ENCODE results near the gene RAB1A. TPM values are rescaled to one million over a fixed set of nuclear protein-coding genes. Genes with fewer than 3 reads are reported as not detected.

Gene RAB1A
- total RNA-seq, 1 experiment from 2014 or later = 79.1 TPM

DNA sequence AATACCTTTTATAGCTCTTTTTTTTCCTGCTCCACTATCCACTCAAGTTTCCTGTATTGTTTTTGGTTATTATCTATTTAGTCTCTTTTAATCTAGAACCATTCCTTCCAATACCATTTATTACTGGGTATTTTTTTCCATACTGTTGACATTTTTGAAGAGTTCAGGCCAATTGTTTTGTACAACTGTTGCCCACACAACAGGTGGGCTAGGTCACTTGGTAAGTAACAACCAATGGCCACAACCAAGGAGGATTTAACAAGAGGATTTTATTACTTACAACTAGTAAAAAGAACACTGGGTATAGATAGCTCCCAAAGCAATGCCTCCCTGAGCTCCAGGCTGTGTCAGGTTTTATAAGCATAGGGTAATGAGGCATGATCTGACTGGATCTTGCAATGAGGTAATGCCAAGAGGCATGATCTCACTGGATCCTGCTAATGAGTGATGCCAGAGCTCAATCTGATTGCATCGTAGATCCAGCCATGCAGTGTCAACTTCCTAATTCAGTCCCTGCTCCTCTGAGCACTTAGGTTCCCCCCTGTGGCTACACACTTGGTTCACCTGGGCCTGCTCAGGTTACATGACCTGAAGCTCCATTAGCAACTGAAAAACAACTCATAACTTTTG is 80.8 kb downstream of the RAB1A start:
- H3K27me3 ChIP-seq (ENCODE audit: low read length) = no peaks in the 10 kb centered on the region
- no peaks in the 10 kb centered on the region for H4K20me1 ChIP-seq (ENCODE audit: insufficient read depth, low read depth, low read length)
- no peaks in the 10 kb centered on the region for H3K9me2 ChIP-seq (replicated peaks; ENCODE audit: insufficient read depth, low read length)
- no peaks in the 10 kb centered on the region; the same call in 1 of the 2 replicates for H3K9me3 ChIP-seq (ENCODE audit: low read length)
- no peak overlapping the region for H2AFZ ChIP-seq (ENCODE audit: low read length)
- peak; percentile 76 for DNase-seq
- peak overlapping the region; percentile 67; the same call in 1 of the 2 replicates for H3K27ac ChIP-seq (ENCODE audit: low read length)
- H3K4me2 ChIP-seq (ENCODE audit: low read depth, low read length, poor library complexity, severe bottlenecking) = no peak overlapping the region
- no peak overlapping the region for H3K4me3 ChIP-seq (ENCODE audit: low read length)
- H3K9ac ChIP-seq (ENCODE audit: low read length) = no peak overlapping the region
- H3K79me2 ChIP-seq (ENCODE audit: low read length) = no peaks in the 10 kb centered on the region
- peaks cover 24% of the 10 kb centered on the region; the same call in 1 of the 2 replicates for H3K36me3 ChIP-seq (ENCODE audit: insufficient read depth, low read length)
- peaks cover 38% of the 10 kb centered on the region for H3K4me1 ChIP-seq (ENCODE audit: low read length)

DNA sequence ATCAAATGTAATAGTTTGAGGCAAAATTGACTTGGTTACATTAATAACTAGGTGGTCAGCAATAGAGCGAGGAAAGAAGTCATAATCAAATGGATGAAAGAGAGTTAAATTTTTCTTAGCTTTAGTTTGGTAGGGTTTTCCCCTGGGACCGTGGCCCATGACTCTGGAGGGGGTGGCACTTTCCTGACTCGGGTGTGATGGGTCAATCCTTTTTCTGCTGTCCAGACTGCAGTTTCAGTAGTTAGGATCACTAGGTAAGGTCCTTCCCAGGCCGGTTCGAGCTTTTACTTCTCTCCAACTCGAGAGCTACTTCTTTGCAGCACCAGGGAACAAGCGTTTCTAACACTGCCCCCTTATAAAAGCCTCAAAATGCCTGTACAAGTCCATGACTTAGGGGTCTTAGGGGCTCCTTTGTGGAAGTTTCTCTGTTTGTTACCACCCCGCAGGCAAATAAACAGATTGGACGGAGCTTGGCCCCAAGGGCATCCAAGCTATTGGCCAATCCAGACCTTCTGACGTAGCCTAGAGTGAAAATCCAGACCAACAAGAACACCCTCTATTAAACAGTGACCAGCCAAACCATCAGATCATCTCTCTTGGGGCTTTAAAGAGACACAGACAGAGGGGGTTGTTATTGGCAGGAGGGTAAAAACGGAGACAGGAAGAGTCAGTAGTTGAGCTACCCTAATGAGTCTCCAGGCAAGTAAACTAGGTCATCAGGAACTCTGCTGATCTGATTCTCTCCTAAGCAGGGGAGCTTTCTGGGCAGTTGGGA is 83.1 kb downstream of the RAB1A start:
- peaks cover 20% of the 10 kb centered on the region; the same call in 1 of the 2 replicates for H3K36me3 ChIP-seq (ENCODE audit: insufficient read depth, low read length)
- no peak for DNase-seq
- H3K79me2 ChIP-seq (ENCODE audit: low read length) = no peaks in the 10 kb centered on the region
- H3K27ac ChIP-seq (ENCODE audit: low read length) = no peak overlapping the region
- H3K9me3 ChIP-seq (ENCODE audit: low read length) = no peaks in the 10 kb centered on the region; the same call in 1 of the 2 replicates
- no peak overlapping the region for H2AFZ ChIP-seq (ENCODE audit: low read length)
- no peaks in the 10 kb centered on the region for H3K9me2 ChIP-seq (replicated peaks; ENCODE audit: insufficient read depth, low read length)
- H3K4me1 ChIP-seq (ENCODE audit: low read length) = peaks cover 20% of the 10 kb centered on the region
- no peaks in the 10 kb centered on the region for H3K27me3 ChIP-seq (ENCODE audit: low read length)
- H3K4me2 ChIP-seq (ENCODE audit: low read depth, low read length, poor library complexity, severe bottlenecking) = no peak overlapping the region
- no peak overlapping the region for H3K4me3 ChIP-seq (ENCODE audit: low read length)
- no peaks in the 10 kb centered on the region for H4K20me1 ChIP-seq (ENCODE audit: insufficient read depth, low read depth, low read length)
- no peak overlapping the region for H3K9ac ChIP-seq (ENCODE audit: low read length)

DNA sequence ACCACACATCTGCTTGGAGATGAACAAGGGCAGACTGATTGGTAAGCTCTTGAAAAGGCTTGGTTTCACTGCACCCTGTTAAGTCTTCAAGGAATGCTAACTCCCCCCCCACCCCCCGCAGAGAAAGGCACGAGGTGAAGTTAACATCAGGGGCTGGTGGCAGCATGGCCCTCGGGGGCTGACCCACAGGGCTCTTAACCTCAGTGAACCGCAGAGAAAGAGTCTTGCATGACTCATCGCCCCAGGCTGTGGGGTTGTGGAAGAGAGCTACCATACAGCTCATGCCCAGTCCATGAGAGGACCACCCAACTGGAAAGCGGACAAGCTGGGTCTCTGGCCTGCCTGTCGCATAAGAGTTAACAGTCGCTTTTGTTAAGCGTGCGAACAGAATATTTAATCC is 84.3 kb downstream of the RAB1A start:
- no peak overlapping the region for H3K27ac ChIP-seq (ENCODE audit: low read length)
- H2AFZ ChIP-seq (ENCODE audit: low read length) = no peak overlapping the region
- H3K36me3 ChIP-seq (ENCODE audit: insufficient read depth, low read length) = peaks cover 16% of the 10 kb centered on the region; the same call in 1 of the 2 replicates
- H3K79me2 ChIP-seq (ENCODE audit: low read length) = no peaks in the 10 kb centered on the region
- no peak overlapping the region for H3K4me2 ChIP-seq (ENCODE audit: low read depth, low read length, poor library complexity, severe bottlenecking)
- H3K4me1 ChIP-seq (ENCODE audit: low read length) = peaks cover 10% of the 10 kb centered on the region
- no peaks in the 10 kb centered on the region; the same call in 1 of the 2 replicates for H3K9me3 ChIP-seq (ENCODE audit: low read length)
- no peaks in the 10 kb centered on the region for H4K20me1 ChIP-seq (ENCODE audit: insufficient read depth, low read depth, low read length)
- H3K9ac ChIP-seq (ENCODE audit: low read length) = no peak overlapping the region
- H3K27me3 ChIP-seq (ENCODE audit: low read length) = no peaks in the 10 kb centered on the region
- no peaks in the 10 kb centered on the region for H3K9me2 ChIP-seq (replicated peaks; ENCODE audit: insufficient read depth, low read length)
- DNase-seq = no peak
- no peak overlapping the region for H3K4me3 ChIP-seq (ENCODE audit: low read length)

DNA sequence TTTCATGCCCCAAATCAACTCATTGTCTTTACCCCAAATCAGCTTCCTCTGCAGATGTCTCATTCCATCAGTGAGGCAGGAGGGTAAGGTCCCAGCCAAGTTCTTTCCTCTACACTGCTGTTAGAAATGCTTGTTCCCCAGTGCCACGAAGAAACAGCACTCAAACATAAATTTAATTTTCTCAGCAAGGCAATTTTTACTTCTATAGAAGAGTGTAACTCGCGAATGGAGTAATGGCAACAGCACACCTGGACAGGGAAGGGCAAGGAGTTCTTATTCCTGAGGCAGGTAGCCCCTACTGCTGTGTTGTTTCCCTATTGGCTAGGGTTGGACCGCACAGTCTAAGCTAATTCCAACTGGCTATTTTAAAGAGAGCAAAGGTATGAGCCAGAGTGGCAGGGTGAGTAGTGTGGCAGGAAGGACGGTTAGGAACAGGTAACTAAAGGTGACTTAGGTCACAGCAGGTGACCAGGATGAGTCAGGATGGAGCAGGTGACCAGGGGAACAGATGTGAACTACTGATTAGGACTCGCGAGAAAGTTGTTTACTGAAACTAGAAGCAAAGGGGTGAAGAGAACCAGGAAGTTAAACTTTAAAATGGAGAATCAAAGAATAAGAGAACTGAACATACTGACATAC is 85.7 kb downstream of the RAB1A start:
- Histone ChIP-seq H3K27ac (ENCODE audit: low read length) (no peak overlapping the region), H3K4me2 (ENCODE audit: low read depth, low read length, poor library complexity, severe bottlenecking) (no peak overlapping the region), H3K4me3 (ENCODE audit: low read length) (no peak overlapping the region), H3K36me3 (ENCODE audit: insufficient read depth, low read length) (peaks cover 16% of the 10 kb centered on the region; the same call in 1 of the 2 replicates), H3K9me2 (replicated peaks; ENCODE audit: insufficient read depth, low read length) (no peaks in the 10 kb centered on the region), H3K9me3 (ENCODE audit: low read length) (no peaks in the 10 kb centered on the region; the same call in 1 of the 2 replicates), H3K4me1 (ENCODE audit: low read length) (peaks cover 17% of the 10 kb centered on the region), H2AFZ (ENCODE audit: low read length) (no peak overlapping the region), H3K79me2 (ENCODE audit: low read length) (no peaks in the 10 kb centered on the region), H3K27me3 (ENCODE audit: low read length) (no peaks in the 10 kb centered on the region), H3K9ac (ENCODE audit: low read length) (no peak overlapping the region), H4K20me1 (ENCODE audit: insufficient read depth, low read depth, low read length) (no peaks in the 10 kb centered on the region)
- no peak for DNase-seq

DNA sequence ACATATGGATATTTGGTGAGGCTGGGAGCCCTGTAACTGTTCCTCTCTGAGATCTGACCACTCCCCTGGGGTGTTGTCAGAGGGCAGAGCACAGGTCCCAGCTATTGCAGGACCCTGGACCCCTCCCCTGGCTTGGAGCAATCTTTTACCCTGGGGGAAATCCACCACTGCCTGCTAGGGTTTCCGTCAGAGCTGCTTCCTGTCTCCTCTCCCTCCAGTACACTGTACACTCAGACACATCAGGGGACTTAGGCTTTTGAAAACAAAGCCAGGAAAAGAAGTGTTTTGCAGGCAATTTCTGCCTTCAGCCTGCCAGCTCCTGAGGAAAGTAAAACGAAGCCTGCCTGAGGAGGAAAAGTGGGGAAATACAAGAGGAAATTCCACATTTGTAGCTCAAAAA is 86.9 kb downstream of the RAB1A start:
- H3K4me2 ChIP-seq (ENCODE audit: low read depth, low read length, poor library complexity, severe bottlenecking) = no peak overlapping the region
- DNase-seq = no peak
- peaks cover 16% of the 10 kb centered on the region for H3K36me3 ChIP-seq (ENCODE audit: insufficient read depth, low read length)

DNA sequence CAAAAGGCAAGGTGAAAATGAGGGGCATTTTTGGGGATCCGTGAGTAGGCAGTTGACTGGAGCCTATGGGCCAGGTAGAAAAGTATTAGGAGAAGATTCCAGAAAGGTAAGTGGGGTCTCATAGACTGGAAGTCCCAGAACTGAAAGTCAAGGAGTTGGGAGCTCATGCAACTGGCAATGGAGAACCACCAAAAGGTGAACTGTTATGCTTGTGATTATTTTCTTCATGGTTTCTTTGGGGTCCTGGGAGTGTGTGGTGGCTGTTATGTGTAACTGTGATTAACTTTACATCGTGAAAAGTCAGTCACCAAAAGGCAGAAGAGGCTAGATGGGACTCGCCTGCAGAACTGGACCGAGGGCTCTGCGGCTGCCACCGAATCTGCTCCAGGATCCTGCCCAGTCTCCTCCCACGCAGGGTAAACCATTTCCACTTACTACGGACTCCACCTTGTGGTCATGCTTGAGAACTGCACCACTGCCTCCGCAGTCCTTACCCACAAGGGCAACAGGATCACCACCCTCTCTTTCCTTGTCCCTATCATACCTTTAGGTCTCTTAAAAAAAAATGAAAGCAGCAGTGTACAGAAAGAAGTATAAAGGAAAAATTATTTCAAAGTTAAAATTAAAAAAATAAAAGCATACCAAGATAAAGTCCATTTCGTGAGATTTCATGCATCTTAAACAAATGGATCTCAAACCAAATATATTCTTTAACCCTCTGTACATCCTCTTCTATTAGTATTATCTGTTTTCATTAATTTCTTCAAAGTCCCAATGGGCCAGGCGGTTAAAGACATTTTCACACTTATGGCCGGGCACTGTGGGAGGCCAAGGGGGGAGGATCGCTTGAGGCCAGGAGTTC is 89.3 kb downstream of the RAB1A start:
- Histone ChIP-seq H4K20me1 (ENCODE audit: insufficient read depth, low read depth, low read length) (no peaks in the 10 kb centered on the region; the same call in 1 of the 2 replicates), H3K4me3 (ENCODE audit: low read length) (no peak overlapping the region; the same call in 1 of the 2 replicates), H3K27ac (ENCODE audit: low read length) (peak overlapping the region; percentile 72), H3K36me3 (ENCODE audit: insufficient read depth, low read length) (peaks cover 28% of the 10 kb centered on the region), H3K27me3 (ENCODE audit: low read length) (no peaks in the 10 kb centered on the region), H3K4me2 (ENCODE audit: low read depth, low read length, poor library complexity, severe bottlenecking) (peak overlapping the region; percentile 38), H3K79me2 (ENCODE audit: low read length) (no peaks in the 10 kb centered on the region), H3K9me2 (replicated peaks; ENCODE audit: insufficient read depth, low read length) (no peaks in the 10 kb centered on the region), H2AFZ (ENCODE audit: low read length) (no peak overlapping the region), H3K9ac (ENCODE audit: low read length) (peak overlapping the region; percentile 8), H3K9me3 (ENCODE audit: low read length) (no peaks in the 10 kb centered on the region), H3K4me1 (ENCODE audit: low read length) (peaks cover 18% of the 10 kb centered on the region)
- DNase-seq = peak; percentile 95

More for the DNA sequence above, 86.9 kb downstream of the RAB1A start:
- H3K27ac ChIP-seq (ENCODE audit: low read length) = no peak overlapping the region
- no peak overlapping the region for H3K4me3 ChIP-seq (ENCODE audit: low read length)
- H3K4me1 ChIP-seq (ENCODE audit: low read length) = peaks cover 14% of the 10 kb centered on the region
- H4K20me1 ChIP-seq (ENCODE audit: insufficient read depth, low read depth, low read length) = no peaks in the 10 kb centered on the region
- H3K79me2 ChIP-seq (ENCODE audit: low read length) = no peaks in the 10 kb centered on the region
- H3K9me2 ChIP-seq (replicated peaks; ENCODE audit: insufficient read depth, low read length) = no peaks in the 10 kb centered on the region
- H3K9ac ChIP-seq (ENCODE audit: low read length) = no peak overlapping the region
- H3K9me3 ChIP-seq (ENCODE audit: low read length) = no peaks in the 10 kb centered on the region; the same call in 1 of the 2 replicates
- no peak overlapping the region for H2AFZ ChIP-seq (ENCODE audit: low read length)
- no peaks in the 10 kb centered on the region for H3K27me3 ChIP-seq (ENCODE audit: low read length)

DNA sequence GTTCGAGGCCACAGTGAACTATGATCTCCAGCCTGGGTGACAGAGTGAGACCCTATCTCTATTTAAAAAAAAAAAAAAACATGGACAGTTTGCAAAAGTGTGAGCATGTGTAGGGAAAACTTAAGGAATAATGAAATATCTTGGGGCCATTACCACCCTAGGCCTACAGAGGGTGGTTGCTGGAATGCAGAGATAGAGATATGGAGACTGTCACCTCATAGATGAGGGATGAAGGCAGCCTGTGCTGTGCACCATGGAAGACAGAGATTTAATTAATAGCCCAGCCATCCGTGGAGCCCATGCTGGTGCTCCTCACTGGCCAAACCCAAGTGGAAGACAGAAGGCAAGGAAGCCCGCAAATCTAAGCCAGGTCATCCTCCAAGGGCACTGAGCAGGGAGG is 90.3 kb downstream of the RAB1A start:
- H3K9me2 ChIP-seq (replicated peaks; ENCODE audit: insufficient read depth, low read length) = no peaks in the 10 kb centered on the region
- H3K9ac ChIP-seq (ENCODE audit: low read length) = peak overlapping the region; percentile 8
- H3K4me2 ChIP-seq (ENCODE audit: low read depth, low read length, poor library complexity, severe bottlenecking) = peak overlapping the region; percentile 38
- DNase-seq = peak; percentile 63
- no peaks in the 10 kb centered on the region for H3K27me3 ChIP-seq (ENCODE audit: low read length)
- H3K79me2 ChIP-seq (ENCODE audit: low read length) = peaks cover 4% of the 10 kb centered on the region; the same call in 1 of the 2 replicates
- H3K4me1 ChIP-seq (ENCODE audit: low read length) = peaks cover 24% of the 10 kb centered on the region
- H2AFZ ChIP-seq (ENCODE audit: low read length) = no peak overlapping the region
- peaks cover 34% of the 10 kb centered on the region for H3K36me3 ChIP-seq (ENCODE audit: insufficient read depth, low read length)
- no peak overlapping the region for H3K4me3 ChIP-seq (ENCODE audit: low read length)
- H3K9me3 ChIP-seq (ENCODE audit: low read length) = no peaks in the 10 kb centered on the region
- peak overlapping the region; percentile 72 for H3K27ac ChIP-seq (ENCODE audit: low read length)
- no peaks in the 10 kb centered on the region; the same call in 1 of the 2 replicates for H4K20me1 ChIP-seq (ENCODE audit: insufficient read depth, low read depth, low read length)

Data from Karpas-422 (cell line).